HUES6 (cell line): ENCODE data around the gene MPV17L2.
A peak's percentile ranks its signal among the peaks of the same experiment; 100 is the strongest.

Experiments used
- H3K27ac ChIP-seq: 2 replicates; pipeline ENCODE4 v1.7.0; 2013; ENCODE audit warnings: low read depth, mild to moderate bottlenecking, low read length, inconsistent platforms
- H3K27me3 ChIP-seq: 2 replicates; pipeline ENCODE4 v1.6.1; 2013; ENCODE audit warnings: low read length; ENCODE audit not compliant: control insufficient read depth, insufficient read depth
- H3K36me3 ChIP-seq: 2 replicates; pipeline ENCODE4 v1.6.1; 2013; ENCODE audit warnings: low read length; ENCODE audit not compliant: control insufficient read depth, insufficient read depth
- H3K4me1 ChIP-seq: 2 replicates; pipeline ENCODE4 v1.6.1; 2013; ENCODE audit warnings: low read length; ENCODE audit not compliant: control insufficient read depth, insufficient read depth
- H3K4me3 ChIP-seq: 2 replicates; pipeline ENCODE4 v1.5.1; 2013; ENCODE audit warnings: low read depth, low read length
- H3K9ac ChIP-seq: one replicate; pipeline ENCODE4 v1.6.1; 2013; ENCODE audit warnings: mild to moderate bottlenecking, low read length
- H3K9me3 ChIP-seq: 2 replicates; pipeline ENCODE4 v1.6.1; 2013; ENCODE audit warnings: low read depth, low read length; ENCODE audit not compliant: control insufficient read depth, insufficient read depth

Gene MPV17L2

GRCh38 chr19:18194554-18195238 is 1.7 kb downstream of the MPV17L2 start:
- no peak overlapping the region for H3K27ac ChIP-seq

GRCh38 chr19:18196511-18196845 is 3.5 kb downstream of the MPV17L2 start:
- H3K9me3 ChIP-seq: no peaks in the 10 kb centered on the region
- H3K27ac ChIP-seq: no peak overlapping the region
- peaks cover 41% of the 10 kb centered on the region for H3K36me3 ChIP-seq
- H3K4me3 ChIP-seq: no peak overlapping the region
- H3K4me1 ChIP-seq: peaks cover 17% of the 10 kb centered on the region
- no peaks in the 10 kb centered on the region for H3K27me3 ChIP-seq
- no peak overlapping the region for H3K9ac ChIP-seq

More at GRCh38 chr19:18194554-18195238, 1.7 kb downstream of the MPV17L2 start:
- H3K4me3 ChIP-seq: peak overlapping the region; percentile 88
- H3K27me3 ChIP-seq: no peaks in the 10 kb centered on the region
- peaks cover 35% of the 10 kb centered on the region for H3K36me3 ChIP-seq
- H3K4me1 ChIP-seq: peaks cover 17% of the 10 kb centered on the region
- H3K9ac ChIP-seq: no peak overlapping the region
- H3K9me3 ChIP-seq: no peaks in the 10 kb centered on the region

GRCh38 chr19:18197306-18197705 is 4.3 kb downstream of the MPV17L2 start:
- peaks cover 45% of the 10 kb centered on the region for H3K36me3 ChIP-seq
- no peak overlapping the region for H3K4me3 ChIP-seq
- H3K27ac ChIP-seq: no peak overlapping the region

GRCh38 chr19:18197941-18198340 is 4.9 kb downstream of the MPV17L2 start:
- no peak overlapping the region for H3K4me3 ChIP-seq
- peaks cover 9% of the 10 kb centered on the region; the same call in 1 of the 2 replicates for H3K4me1 ChIP-seq
- H3K27ac ChIP-seq: no peak overlapping the region
- no peak overlapping the region for H3K9ac ChIP-seq
- peaks cover 48% of the 10 kb centered on the region for H3K36me3 ChIP-seq
- peaks cover under 1% of the 10 kb centered on the region; the same call in 1 of the 2 replicates for H3K27me3 ChIP-seq
- H3K9me3 ChIP-seq: no peaks in the 10 kb centered on the region

More at GRCh38 chr19:18197306-18197705, 4.3 kb downstream of the MPV17L2 start:
- Histone ChIP-seq H3K9me3 (no peaks in the 10 kb centered on the region), H3K9ac (no peak overlapping the region), H3K4me1 (peaks cover 10% of the 10 kb centered on the region; the same call in 1 of the 2 replicates), H3K27me3 (no peaks in the 10 kb centered on the region)

- Histone ChIP-seq H3K4me3 (no peak overlapping the region), H3K27ac (no peak overlapping the region), H3K36me3 (peaks cover 48% of the 10 kb centered on the region), H3K27me3 (peaks cover 5% of the 10 kb centered on the region; the same call in 1 of the 2 replicates), H3K9ac (no peak overlapping the region), H3K9me3 (no peaks in the 10 kb centered on the region), H3K4me1 (peaks cover 14% of the 10 kb centered on the region)
These were observed 5.4 kb downstream of the MPV17L2 start for GRCh38 chr19:18198374-18198773.

- H3K4me3 ChIP-seq: no peak overlapping the region
- H3K4me1 ChIP-seq: peaks cover 16% of the 10 kb centered on the region
- H3K36me3 ChIP-seq: peaks cover 32% of the 10 kb centered on the region
- H3K9me3 ChIP-seq: no peaks in the 10 kb centered on the region
- H3K9ac ChIP-seq: no peak overlapping the region
- H3K27ac ChIP-seq: no peak overlapping the region
- H3K27me3 ChIP-seq: peaks cover 6% of the 10 kb centered on the region; the same call in 1 of the 2 replicates
These were observed 9.4 kb downstream of the MPV17L2 start for GRCh38 chr19:18202397-18202777.

- Histone ChIP-seq H3K4me1 (peaks cover 16% of the 10 kb centered on the region), H3K9me3 (no peaks in the 10 kb centered on the region), H3K36me3 (peaks cover 27% of the 10 kb centered on the region), H3K4me3 (peak overlapping the region; percentile 88), H3K27ac (no peak overlapping the region), H3K9ac (peak overlapping the region; percentile 21), H3K27me3 (peaks cover 6% of the 10 kb centered on the region; the same call in 1 of the 2 replicates)
These were observed 9.9 kb downstream of the MPV17L2 start for GRCh38 chr19:18202778-18203407.

- Histone ChIP-seq H3K4me3 (peak overlapping the region; percentile 88), H3K9me3 (no peaks in the 10 kb centered on the region), H3K27me3 (peaks cover 6% of the 10 kb centered on the region; the same call in 1 of the 2 replicates), H3K9ac (peak overlapping the region; percentile 21), H3K4me1 (peaks cover 20% of the 10 kb centered on the region), H3K27ac (no peak overlapping the region), H3K36me3 (peaks cover 21% of the 10 kb centered on the region)
These were observed 10.4 kb downstream of the MPV17L2 start for GRCh38 chr19:18203408-18203862.

- Histone ChIP-seq H3K9ac (peak within 1 kb of the TSS; percentile 66), H3K4me1 (peaks cover 20% of the 10 kb centered on the region), H3K4me3 (peak within 1 kb of the TSS; percentile 88), H3K27me3 (peaks cover 6% of the 10 kb centered on the region; the same call in 1 of the 2 replicates), H3K27ac (peak within 1 kb of the TSS; percentile 92), H3K36me3 (peaks cover 16% of the 10 kb centered on the region), H3K9me3 (no peaks in the 10 kb centered on the region)
These were observed 10.9 kb downstream of the MPV17L2 start, which contains the start of gene RAB3A for GRCh38 chr19:18203863-18204393. Gene RAB3A (minus strand): TSS chr19:18204042. CDS start chr19:18202740, 1,302 bp downstream.

- H3K9ac ChIP-seq: peak overlapping the region; percentile 66
- H3K27me3 ChIP-seq: peaks cover 6% of the 10 kb centered on the region; the same call in 1 of the 2 replicates
- H3K9me3 ChIP-seq: no peaks in the 10 kb centered on the region
- peak overlapping the region; percentile 84 for H3K4me3 ChIP-seq
- H3K36me3 ChIP-seq: peaks cover 13% of the 10 kb centered on the region
- H3K27ac ChIP-seq: peak overlapping the region; percentile 92
- peaks cover 20% of the 10 kb centered on the region for H3K4me1 ChIP-seq
These were observed 11.6 kb downstream of the MPV17L2 start for GRCh38 chr19:18204394-18205199.
